K562 (cell line): ENCODE results near the gene WDCP. TPM values are rescaled to one million over a fixed set of nuclear protein-coding genes. Genes with fewer than 3 reads are reported as not detected.

Experiments used
- ARID4B ChIP-seq: sonication (generic); formaldehyde crosslinking; IDR thresholded peaks from 2 replicates; pipeline ENCODE4 v1.8.0; 2022; ENCODE audit warnings: mild to moderate bottlenecking, missing genetic modification reagents
- CTCFL ChIP-seq: IDR thresholded peaks from 2 replicates; pipeline ENCODE4 v1.6.1; 2011; ENCODE audit warnings: borderline replicate concordance, low read depth, mild to moderate bottlenecking, moderate library complexity, low read length; ENCODE audit not compliant: insufficient read depth, poor library complexity, severe bottlenecking
- HMG20B ChIP-seq: fragments of 250-450 bp; sonication (Bioruptor Pico); IDR thresholded peaks from 2 replicates; pipeline ENCODE4 v1.5.0; 2021; ENCODE audit warnings: mild to moderate bottlenecking
- IRF2 ChIP-seq: sonication (generic); formaldehyde crosslinking; IDR thresholded peaks from 2 replicates; pipeline ENCODE4 v1.8.1; 2022; ENCODE audit warnings: mild to moderate bottlenecking, missing genetic modification reagents
- JUN ChIP-seq, 2 experiments: sonication (generic) in 1 of 2; formaldehyde crosslinking in 1 of 2; IDR thresholded peaks; 2 replicates each; pipeline versions ENCODE4 v1.6.1 to v1.8.0; 2012 to 2022; ENCODE audit warnings: borderline replicate concordance in 2 of 2, mild to moderate bottlenecking in 2 of 2, improper control_type of control experiment in 1 of 2, low read depth in 1 of 2, low read length in 1 of 2, missing genetic modification reagents in 1 of 2
- NBN ChIP-seq: fragments of 450-650 bp; IDR thresholded peaks from 2 replicates; pipeline ENCODE4 v1.6.1; 2016; ENCODE audit warnings: low read depth, mild to moderate bottlenecking
- POLR2AphosphoS2 ChIP-seq: IDR thresholded peaks from 2 replicates; pipeline ENCODE4 v1.6.1; 2012; ENCODE audit warnings: low read length, improper control_type of control experiment
- PRDM10 ChIP-seq: fragments of 450-650 bp; IDR thresholded peaks from 2 replicates; pipeline ENCODE4 v1.6.1; 2018; ENCODE audit not compliant: partially characterized antibody
- ZBTB43 ChIP-seq: sonication (generic); formaldehyde crosslinking; IDR thresholded peaks from 2 replicates; pipeline ENCODE4 v1.8.0; 2023; ENCODE audit warnings: mild to moderate bottlenecking, missing genetic modification reagents
- ZNF217 ChIP-seq: sonication (generic); formaldehyde crosslinking; IDR thresholded peaks from 2 replicates; pipeline ENCODE4 v1.8.0; 2022; ENCODE audit warnings: mild to moderate bottlenecking, missing genetic modification reagents
- ZNF75A ChIP-seq: fragments of 450-650 bp; formaldehyde crosslinking; IDR thresholded peaks from 2 replicates; pipeline ENCODE4 v1.4.0; 2020; ENCODE audit warnings: mild to moderate bottlenecking
- polyA plus RNA-seq, 8 experiments: library from polyadenylated mRNA; depleted of rRNA in 4 of 8; stranded (reverse) in 5 of 8; unstranded in 3 of 8; fragments of >200 nt; fragmentation: Nextera tagmentation in 2 of 8; fragmentation: Illumina TruSeq in 1 of 8; extraction: Ambion mirVana in 2 of 8; extraction: Trizol in 1 of 8; gene quantifications; 2 replicates each; pipeline versions ENCODE4 v1.2.1 to v1.2.3, GENCODE V29; 2011 to 2014; ENCODE audit warnings: inconsistent platforms in 1 of 8, missing spikeins in 1 of 8
- total RNA-seq, 7 experiments: library from RNA; depleted of rRNA in 6 of 7; stranded (reverse); fragments of >200 nt in 6 of 7; fragmentation: Illumina TruSeq in 2 of 7; extraction: Trizol in 2 of 7; gene quantifications; 2 replicates each; pipeline versions ENCODE4 v1.2.1 to v1.2.3, GENCODE V29; 2011 to 2021; ENCODE audit warnings: low replicate concordance in 1 of 7

The WDCP gene
- total and polyA plus RNA-seq, 9 of the 15 experiments (the other 6 are each of a cell fraction or from before 2014, with no cell fraction given), result 10.1 to 41.4 (median 21.8) TPM

- no peak for TF ChIP-seq ARID4B (CRISPR knock-in tag)
- TF ChIP-seq NBN, result no peak
- no peak for TF ChIP-seq JUN (IDR thresholded peaks at IDR 0.05; ENCODE audit: borderline replicate concordance, low read depth, low read length)
- no peak for TF ChIP-seq JUN (CRISPR knock-in tag; IDR thresholded peaks at IDR 0.05; ENCODE audit: borderline replicate concordance)
- no peak for TF ChIP-seq PRDM10
- no peak for TF ChIP-seq IRF2 (CRISPR knock-in tag)
- no peak for TF ChIP-seq CTCFL
- no peak for TF ChIP-seq ZBTB43 (CRISPR knock-in tag)
- TF ChIP-seq POLR2AphosphoS2, result peak; percentile 41; the same call in 1 of the 2 replicates
- TF ChIP-seq ZNF75A (CRISPR knock-in tag), result no peak
- no peak for TF ChIP-seq ZNF217 (CRISPR knock-in tag)
- no peak for TF ChIP-seq HMG20B (CRISPR knock-in tag)
These were observed 25.8 kb downstream of the WDCP start (continued) for GRCh38 chr2:24021122-24021998.
